CD1c-positive myeloid dendritic cell (primary cell): Measurements from ENCODE around the gene MEX3A.

Experiments used
- DNase-seq: peaks from one replicate; pipeline ENCODE4 v3.0.0-alpha.2; 2016; ENCODE audit errors: extremely low spot score

MEX3A gene

DNA sequence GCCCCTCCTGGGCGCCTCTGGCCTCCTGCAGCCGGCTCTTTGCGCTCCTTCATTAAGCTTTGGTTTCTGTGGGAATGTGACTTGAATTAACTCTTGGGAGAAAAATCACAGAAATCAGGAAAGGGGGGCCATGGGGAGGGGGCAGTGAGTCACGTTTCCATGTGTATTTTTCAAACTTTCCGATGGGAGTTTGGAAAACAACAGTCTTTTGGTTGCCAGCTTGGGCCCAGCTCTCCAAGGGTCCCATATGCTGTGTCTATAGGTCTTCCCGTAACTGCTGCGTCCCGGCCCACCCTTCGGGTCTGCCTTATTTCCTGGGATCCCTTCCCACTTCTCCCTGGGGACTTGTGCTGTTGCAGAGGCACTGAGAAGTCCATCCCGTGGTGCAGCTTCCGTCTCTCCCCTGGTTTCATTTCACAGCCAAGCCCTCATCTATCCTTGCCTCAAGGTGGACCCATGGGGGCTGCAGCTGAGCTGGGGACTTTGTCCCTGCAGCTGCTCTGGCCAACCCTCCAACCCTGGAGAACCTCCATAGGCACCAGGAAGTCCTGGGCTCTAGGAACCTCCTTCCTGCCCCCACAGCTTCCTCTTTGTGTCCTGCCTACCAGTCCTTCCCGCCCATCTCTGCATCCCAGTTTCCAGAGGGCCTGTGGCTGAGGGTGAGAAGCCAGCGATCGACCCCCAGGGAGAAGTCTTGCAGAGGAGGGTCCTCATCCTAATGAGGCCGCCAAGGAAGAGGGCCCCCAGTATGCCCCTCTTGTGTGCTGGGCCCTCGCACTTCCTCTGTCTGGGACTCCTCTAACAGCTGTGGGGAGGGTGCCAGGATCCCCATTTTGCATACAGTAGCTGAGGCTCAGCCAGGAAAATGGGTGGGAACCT lies 20.6 kb upstream of the MEX3A start:
- DNase-seq = peak; percentile 77

DNA sequence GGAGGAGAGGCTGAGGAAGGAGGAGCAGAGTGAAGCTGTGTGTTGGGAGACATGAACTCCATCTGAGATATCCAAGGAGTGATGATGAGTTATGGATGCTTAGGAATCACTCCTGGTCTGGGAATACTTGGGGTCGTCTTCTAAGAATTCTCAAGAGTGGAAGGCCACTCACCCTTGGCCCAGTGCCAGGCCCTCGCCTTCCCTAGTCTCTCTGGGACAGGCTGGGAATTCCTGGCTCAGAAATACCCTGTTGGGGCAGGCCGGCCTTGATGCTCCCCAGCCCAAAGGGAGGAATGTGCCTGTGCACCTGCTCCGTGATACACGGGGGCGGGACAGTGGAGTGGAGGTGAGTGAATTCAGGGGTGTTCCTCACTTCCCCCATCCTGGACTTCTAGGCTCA lies 19.6 kb upstream of the MEX3A start:
- DNase-seq = no peak

DNA sequence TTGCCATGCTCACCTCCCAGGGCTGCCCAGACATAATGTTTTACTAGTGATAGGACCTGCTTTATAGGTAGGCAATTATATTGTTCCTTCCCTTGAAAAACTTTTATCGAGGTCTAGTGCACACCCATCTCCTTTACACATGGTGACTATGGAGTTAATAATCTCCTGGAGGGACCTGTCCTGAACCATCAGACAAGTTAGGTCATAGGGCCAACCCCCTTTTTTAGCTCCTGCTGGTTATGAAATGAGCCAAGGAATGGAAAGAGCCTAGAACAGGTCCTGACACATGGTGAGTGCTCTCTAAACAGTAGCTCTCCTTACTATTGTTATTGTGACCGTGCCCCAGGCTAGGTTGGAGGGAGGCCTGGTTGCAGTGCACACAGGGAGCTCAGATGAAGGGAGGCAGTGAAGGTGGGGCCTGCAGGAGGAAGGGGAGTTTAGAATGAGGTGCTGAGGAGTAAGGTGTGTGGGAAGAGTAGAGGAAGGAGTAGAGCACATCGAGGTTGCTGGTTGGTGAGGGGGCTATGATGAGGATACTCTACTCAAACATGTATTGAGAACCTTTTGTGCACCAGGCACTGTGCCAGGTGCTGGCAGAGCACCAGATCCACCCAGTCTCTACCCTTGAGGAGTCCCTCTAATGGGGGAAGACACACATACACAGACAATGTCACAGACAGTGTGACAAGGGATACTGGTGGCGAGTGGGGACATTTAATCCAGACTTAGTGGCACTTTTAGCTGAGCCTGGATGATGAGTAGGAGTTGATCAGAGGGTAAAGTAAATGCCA lies 18.1 kb upstream of the MEX3A start:
- DNase-seq = no peak

DNA sequence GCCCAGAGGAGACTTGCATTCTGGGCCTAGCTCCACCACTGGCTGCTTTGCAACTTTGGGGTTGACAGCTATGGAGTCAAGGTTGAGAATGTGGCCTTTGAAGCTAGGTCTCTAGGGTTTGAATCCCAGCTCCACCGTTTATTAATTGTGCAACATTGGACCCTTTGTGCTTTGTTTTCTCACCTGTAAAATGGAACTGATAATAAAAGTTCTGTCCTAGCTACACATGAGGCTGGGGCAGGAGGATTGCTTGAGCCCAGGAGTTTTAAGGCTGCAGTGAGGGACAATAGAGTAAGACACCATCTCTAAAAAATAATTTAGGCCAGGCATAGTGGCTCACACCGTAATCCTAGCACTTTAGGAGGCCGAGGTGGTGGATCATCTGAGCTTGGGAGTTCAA lies 17.0 kb upstream of the MEX3A start:
- DNase-seq = no peak

DNA sequence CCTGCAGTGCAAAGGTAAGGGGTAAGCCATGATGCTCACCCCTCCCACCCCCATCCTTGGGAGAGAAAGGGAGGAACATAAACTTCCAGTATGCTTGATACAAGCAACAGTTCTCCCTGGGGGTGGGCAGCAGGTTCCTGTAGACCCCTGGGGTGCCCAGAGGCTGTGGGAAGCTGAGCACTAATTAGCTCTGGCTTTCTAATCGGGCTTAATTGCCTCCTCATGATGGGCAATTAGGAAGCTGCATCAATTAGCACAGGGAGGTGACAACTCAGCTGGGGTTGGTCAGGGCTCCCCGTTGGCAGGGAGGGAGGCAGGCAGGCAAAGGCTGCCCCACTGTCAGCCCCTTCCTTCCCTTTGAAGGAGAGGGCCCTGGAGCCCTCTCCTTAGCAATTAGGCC lies 16.5 kb upstream of the MEX3A start:
- DNase-seq = no peak

DNA sequence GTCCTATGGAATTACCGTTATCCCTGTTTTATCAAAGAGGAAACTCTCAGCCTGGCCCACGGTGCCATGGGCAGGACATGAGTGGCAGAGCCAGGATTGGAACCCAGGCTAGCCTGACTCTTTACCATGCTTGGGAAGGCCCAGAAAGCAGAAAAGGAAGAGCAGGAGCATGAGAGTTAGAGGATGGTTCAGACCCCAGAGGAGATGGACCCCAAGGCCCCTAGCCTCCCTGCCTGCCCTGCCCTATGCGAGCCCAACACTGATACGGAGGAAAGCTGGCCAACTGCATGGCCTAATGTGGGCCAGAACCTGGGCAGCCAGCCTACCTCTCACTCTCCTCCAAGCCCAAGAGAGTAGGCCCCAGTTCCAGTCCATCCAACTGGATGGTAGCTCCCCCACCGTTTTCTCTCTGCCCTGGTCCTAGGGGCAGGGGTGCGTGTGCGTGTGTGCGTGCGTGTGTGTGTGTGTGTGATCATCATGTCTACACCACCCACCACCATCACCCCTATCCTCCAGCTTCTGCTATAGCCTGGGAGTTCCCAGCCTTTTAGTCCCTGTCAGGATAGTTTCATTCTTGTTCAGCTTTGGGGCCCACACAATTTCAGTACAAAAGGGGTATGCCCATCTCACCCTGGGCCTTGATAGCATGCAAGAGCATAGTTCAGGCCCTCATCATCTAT lies 15.4 kb upstream of the MEX3A start:
- peak; percentile 59 for DNase-seq

DNA sequence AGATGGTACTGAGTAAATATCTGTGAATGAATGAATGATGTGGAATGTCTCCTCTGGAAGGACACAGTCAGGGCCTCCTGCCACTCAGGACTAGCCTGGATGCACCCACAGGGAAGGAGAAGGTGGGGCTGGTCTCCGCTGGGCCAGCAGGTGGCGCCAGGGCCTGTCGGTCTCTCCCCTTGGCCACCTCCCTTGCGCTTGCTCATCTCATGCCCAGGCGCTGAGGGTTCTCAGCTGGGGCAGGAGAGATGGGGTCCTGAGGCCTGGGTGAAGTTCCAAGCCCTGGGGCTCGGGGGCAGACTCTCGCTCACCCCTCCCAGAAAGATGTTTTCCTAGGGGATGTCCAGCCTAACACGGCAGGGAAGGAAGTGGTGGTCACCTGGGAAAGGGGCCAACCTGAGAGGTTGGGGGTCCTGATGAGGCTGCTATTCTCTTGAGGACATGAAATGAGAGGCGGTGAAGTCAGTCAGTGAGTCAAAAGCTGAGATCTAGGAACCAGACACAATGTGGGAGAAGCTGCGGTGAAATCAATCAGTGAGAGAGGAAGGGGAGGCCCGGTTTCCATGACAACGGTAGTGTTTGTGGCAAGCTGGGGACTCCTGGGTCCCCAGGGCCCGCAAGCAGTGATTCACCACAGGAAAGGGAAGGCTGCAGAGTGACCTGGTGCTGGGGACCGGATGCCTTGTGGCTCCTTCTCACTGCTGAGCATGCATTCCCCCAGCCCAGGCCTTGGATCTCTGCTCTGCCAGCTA lies 14.6 kb upstream of the MEX3A start:
- peak; percentile 90 for DNase-seq

DNA sequence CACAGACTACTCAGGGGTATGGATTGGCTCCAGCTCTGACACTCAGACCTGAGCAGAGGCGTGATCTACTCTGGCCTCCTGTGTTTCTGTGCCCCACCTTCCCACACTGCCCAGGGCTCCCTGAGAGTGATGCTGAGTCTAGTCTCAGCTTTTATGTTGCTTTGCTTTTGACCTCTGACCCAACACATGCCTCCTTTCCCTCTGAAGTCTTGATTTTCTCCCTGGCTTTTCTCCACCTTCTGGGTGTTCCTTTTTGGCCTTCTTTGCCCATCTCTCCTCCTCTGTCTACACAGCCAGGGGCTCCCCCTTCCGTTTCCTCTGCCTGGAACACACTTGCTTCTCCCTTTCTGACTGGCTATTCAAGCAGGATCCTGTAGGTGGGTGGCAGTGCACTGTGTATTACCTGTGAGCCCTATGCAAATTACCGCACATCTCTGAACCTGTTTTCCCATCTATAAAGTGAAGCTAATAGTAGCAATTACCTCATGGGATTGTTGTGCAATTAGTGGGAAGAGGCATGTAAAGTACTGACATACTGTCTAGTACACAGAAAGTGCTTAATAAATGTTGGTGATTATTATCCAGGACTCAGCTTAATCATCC lies 13.7 kb upstream of the MEX3A start:
- no peak for DNase-seq

DNA sequence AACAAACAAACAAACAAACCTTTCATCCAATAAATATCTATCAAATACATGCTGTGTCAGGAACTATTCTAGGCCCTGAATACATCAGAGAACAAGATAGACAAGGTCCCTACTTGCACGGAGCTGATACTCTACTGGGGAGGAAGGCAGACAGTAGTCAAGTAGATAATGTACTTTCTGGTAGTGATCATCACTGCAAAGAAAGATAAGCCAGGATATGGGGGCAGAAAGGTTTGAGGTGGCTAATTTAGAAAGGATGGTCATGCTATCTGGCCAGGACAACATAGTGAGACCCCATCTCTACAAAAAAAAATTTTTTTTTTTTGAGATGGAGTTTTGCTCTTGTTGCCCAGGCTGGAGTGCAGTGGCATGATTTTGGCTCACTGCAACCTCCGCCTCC lies 9.3 kb upstream of the MEX3A start:
- no peak for DNase-seq

DNA sequence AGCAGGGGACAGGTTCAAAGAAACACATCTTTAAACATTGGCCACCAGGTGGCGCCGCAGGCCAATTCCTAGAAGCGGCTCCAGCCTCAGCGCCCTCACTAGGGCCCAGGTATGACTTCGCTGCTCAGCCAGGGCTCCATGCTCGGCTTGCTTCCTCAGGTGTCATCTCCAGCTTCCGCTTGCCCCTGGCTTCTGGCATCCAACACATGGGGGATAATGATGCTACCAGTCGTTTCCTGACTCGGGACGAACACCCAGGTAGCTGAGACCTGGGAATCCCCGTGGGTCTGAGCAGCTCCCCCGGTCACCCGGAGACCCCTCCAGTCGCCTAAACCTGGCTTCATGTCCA lies 8.5 kb upstream of the MEX3A start:
- DNase-seq = peak; percentile 89

DNA sequence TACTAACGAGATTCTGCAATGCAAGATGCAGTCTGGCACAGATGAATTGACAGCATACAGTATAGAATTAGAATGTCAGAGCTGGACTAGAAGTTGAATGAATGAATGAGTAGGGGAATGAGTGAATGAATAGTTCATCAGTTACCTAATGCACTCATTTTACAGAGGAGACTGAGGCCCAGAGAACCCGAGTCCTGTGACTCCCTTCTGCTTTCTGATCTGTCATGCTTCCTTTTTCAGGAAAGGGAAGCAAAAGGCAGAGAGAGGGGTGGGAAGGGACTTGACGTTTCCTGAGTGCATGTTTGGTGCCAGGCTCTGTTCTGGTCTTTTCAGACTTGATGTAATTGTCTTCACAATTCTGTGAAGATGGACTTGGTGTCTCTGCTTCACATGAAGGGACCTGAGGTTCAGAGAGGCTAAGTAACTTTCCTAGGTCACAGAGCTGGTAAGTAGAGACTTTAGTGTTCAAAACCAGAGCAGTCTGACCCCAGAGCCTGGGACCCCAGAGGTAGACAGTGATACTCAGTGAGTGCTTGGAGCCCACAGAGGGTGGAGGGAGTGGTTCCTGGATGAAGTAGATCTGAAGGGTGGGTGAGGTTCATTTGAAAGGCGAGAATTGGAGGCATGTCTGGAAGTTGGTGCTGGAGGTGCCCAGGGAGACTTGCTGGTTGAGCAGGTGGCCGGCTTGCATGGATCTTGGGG lies 8.0 kb upstream of the MEX3A start:
- DNase-seq = peak; percentile 89

DNA sequence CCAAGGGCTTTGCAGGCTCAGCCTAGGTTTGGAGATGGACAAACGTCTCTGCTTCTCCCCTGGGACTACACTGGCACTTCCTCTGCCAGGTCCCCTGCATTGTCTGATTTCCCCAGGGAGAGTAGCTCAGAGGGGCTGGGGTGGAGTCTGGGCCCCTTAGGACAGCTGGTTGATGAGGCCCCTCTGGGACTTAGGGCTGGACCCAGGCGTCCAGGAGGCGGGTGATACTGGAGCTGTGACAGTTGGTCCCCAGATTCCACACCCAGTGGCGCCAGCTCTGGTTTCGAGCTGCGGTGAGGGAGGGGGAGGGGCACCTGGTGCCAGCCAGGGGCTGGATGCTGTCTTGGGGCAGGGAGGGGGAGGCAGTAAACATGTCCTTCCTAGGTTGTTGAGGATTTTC lies 7.4 kb upstream of the MEX3A start:
- DNase-seq = no peak

DNA sequence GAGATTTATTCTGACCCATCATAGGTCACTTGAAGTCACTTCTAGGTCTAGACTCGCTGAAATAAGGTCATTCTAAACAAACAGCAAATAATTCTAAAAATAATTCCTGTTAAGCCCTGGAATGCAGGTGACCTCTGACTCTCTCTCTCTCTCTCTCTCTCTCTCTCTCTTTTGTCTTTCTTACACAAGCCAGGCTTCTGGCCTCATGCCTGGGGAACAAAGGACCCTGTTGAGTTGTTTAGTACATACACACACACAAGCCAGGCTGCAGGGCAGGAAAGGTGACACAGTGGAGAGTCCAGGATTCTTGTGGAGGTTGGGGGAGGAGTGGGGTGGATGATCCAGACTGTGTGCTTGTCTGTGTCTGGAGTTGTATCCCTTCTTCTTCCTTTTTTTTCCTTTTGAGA lies 4.0 kb upstream of the MEX3A start:
- no peak for DNase-seq

DNA sequence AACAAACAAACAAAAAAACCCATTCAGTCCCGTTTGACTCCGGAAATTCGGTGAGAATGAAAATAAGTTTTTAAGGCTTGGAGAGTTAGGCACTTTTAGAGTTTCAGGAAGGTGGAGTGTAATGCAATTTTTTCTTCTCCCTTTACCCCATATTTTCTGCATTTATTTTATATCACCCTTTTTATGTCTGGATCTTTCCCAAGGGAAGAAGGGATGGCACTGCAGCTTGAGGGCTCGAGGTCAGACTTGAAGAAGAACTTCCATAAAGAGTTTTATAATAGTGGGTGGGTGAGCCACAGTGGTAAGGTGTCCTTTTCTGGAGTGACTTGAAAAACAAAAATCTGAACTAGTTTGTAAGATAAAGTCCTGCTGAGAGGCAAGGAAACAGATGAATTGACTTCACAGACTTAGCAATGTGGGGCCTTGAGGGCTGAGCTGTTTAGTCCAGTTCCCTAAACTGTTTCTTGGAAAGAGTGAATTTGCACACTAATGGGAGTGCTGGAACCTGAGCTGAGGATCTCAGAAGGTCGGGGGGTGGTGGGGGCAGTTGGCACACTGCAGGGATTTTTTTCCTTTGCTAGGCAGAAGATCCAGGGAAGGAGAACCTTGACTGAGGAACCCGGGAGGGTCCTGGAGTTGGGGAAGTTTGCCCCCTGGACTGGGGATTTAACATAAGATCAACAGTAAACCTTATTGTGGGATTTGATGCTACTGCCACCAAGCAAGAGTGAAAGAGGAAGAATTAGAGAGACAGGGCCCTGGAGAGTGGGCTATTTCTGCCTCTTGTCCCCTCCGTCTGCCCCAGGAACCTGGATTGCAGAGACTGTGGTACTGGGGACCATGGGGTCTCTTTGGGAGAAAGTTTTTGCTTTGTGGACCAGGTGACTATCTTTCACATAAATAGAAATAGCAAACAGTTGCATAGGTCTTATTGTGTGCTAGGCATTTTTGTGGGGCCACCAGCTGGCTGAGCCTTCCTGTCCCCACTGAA lies 1.8 kb upstream of the MEX3A start:
- DNase-seq = peak; percentile 65

DNA sequence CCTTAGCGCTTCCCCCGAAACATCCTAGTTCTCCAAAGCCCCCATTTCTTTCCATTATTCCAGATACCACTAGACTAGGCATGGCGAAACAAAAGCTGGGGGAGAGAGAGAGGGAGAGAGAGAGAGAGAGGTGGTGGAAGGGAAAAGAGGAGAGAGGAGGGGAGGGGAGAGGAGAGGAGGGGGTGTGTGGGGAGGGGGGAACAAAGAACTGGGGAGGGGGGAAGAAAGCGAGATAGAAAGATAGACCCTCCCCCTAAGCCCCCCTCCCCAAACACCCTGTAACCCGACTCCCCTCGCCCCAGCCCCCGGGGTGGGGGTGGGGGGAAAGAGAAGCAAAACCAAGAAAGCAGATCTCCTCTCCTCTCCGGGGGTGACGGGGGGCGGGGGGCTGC lies 352 bp downstream of the MEX3A start:
- no peak for DNase-seq

DNA sequence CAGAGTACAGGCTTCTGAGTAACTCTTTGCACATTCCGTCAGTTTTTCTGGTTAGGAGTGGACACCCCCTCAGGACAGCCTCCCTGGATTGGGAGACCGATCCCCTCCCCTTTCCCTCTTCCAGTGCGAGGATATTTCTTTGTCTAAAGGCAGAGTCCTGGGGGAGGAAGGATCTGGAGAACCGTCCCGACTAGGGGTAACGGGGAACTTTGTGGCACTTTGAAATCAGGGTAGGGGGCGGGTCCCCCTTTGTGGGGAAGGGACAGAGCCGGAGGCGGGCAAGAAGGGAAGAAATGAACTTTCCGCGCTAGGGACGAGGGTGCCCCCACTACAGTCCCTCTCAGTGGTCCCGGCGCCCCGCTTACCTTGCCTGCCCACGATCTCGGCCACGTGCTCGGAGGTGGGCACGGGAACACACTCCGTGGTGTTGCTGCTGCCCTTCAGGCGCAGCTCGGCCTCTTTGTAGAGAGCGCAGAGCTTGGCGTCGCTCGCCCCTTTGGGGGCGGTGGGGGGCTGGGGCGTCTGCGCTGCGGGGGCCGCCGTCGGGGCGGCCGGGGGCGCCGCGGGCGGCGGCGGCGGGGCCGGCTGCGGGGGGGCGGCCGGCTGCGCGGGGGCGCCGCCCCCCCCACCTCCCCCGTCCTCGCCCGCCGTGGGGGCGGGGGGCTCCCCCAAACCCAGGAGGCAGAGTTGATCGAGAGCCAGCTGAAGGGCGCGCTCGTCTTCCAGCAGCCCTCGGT lies 917 bp downstream of the MEX3A start:
- DNase-seq = no peak

DNA sequence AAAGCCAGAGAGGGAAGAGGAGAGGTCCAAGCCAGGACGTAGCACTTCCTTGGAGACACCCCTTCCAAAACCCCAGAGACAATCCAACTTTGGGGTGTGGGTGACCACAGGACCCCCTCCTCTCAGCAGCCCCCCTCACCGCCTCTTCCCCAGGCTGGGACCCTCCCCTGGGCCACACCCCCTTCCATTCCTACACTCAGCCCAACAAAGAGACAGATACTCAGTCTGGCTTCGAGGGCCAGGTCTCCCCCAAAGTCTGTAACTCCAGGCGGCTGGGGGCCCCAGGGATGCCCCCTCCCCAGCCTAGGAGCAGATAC lies 1.4 kb downstream of the MEX3A start:
- no peak for DNase-seq

DNA sequence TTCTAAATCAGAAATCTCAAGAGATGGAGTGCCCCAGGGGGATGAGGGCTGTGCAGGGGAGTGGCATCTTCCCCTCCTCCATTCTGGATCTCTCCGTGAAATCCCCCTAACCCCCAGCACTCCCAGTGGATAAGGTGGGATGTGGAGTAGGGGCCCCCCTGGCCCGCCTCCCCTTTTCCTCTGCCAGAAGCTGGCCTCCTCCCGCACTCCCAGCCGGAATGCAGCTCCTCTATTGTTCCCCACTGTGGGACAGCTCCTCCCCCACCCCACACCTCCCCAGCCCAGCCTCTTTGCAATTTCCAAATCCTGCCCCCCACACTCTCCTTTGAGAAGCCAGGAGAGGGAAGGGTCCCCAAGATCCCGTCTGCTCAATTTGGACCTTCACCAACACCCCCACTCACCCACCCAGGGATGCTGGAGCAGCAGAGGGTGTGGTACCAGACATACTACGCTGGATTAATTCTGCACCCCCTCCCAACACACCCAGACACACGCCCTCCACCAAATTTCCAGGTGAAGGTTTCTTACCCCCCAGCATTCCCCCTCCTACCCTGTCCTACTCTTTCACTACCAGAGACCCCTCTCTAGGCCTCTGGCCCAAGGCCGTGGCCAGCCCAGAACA lies 1.9 kb downstream of the MEX3A start:
- DNase-seq = no peak

DNA sequence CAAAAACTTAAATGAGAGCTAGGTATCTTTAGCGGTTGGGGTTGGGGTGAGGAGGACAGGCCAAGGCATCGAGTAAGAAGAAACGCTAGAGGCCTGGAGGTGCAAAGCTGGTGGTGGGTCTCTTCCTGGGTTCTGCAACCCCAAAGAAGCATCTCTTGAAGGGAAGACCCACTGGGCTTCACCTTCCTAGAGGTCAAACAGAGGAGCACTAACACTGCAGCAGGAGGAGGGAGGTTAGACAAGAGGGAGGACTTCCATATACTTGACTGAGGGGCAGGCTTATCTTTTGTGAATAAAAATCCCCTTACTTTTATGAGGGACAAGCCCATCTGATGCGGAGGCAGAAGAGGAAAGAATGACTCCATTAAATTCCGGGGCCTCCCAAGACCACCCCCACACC lies 2.5 kb downstream of the MEX3A start:
- DNase-seq = no peak
